Measurements from ENCODE around the gene CENPL.
"Not testable (repeated sequence)": the region's sequence is repeated elsewhere in the genome, so short reads cannot be mapped to it uniquely, and the experiment has no call there.

The CENPL gene

DNA sequence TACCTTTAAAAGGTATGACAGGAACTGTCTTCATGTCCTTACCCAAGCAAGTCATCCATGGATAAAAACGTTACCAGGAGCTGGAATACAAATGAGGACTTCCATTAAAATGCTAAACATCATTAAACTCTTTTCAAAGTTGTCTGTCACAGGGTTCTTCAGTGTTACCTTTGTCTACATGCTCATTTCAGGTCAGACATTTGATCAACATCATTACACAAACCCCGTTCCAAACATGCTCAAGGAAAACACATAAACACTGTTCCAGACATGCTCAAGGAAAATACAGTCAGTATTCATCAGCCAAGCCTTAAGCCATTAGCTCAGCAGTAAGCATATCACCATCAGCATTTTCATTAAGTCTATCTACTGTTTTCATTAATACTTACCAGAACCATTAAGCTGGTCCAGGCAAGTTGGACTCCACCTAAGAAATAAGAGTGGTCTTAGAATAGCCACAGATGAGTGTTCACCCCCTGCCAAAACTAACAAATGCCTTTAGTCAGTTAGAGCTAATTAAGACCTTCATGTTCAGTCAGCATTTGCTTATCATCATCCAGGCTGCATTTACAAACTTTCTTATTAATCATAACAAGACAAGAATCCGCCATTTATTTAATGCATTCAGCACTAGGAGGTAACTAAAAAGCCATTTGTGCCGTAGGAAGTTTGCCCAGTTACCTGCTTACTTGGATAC is 40.9 kb upstream of the CENPL start:
- DNase-seq (ENCODE audit: insufficient read length) (no peak), FAIRE-seq (no peak)
- no peak; the same call in 1 of the 2 replicates for TF ChIP-seq POLR2AphosphoS5 (IDR thresholded peaks at IDR 0.05; ENCODE audit: low read depth, low read length)
- TF ChIP-seq POLR2A (IDR thresholded peaks at IDR 0.05; ENCODE audit: low read depth, low read length): no peak; the same call in 1 of the 2 replicates
- no peak for TF ChIP-seq TAF1 (IDR thresholded peaks at IDR 0.05; ENCODE audit: borderline replicate concordance, low read depth, low read length)

DNA sequence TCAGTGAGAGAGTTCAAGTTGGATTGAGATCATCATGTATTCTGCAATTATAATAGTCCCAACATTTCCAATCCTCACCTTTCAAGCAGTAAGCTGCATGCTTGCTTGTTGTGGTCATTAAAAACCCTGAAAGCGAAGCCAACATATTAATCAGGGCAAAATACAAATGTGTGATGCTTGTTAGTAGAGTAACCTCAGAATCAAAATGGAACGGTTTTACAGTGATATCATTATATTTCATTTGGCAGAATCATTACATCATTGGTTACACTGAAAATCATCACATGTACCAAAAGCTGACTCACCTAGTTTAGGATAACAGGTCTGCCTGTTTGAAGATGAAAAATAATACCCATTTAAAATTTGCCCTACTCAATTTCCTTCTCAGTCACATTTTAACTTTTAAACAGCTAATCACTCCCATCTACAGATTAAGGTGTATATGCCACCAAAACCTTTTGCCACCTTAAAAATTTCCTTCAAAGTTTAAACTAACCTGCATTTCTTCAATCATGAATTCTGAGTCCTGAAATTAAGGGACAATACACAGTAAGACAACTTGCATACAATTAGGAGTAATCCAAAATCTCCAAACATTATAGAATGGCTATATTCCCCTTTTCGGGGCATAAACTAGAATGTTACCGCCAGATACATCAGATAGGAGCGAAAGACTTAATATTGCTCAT is 39.6 kb upstream of the CENPL start:
- TF ChIP-seq POLR2A (IDR thresholded peaks at IDR 0.05; ENCODE audit: low read depth, low read length): no peak; the same call in none of the 2 replicates
- TF ChIP-seq POLR2AphosphoS5 (IDR thresholded peaks at IDR 0.05; ENCODE audit: low read depth, low read length): 0 out of 2 replicates have a peak, but pooled peaks have one; percentile 17
- no peak for FAIRE-seq

DNA sequence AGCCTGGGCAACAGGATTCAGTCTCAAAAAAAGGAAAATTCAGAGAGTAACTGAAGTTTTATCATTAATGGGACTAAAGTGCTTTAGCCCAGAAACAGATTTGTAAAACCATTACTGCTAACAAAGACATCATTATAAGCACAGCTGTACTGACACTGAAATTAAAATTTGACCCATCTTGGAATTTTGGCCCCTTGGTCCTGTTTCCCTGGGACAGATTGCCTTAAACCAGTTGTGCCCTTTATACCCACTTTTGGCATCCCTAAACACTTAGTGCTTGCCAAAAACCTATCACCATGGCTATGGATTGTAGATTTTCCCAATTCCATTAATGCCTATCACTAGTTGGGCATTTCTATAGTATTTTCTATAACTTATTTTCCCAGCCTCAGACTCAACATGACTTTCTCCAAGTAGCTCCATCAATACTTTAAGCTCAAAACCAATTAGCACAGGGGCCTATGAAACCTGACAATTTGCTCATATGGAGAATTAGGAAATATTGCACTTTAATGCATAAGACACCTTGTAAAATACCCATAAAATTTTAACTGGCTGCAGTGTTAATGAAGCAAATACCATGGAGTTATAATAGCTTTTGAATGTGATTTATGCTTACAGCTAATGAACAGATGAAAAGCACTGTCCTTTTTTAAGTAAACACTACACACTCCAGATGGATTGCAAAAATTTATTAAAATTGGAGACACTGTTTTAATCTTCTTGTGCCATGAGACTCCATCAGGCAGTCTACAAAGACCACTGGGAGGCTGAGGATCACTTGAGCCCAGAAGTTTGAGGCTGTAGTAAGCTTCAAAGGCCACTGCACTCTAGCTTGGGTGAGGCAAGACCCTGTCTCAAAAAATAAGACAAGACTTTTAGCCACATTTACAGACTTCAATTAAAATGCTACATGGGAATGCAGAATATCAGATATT is 38.8 kb upstream of the CENPL start:
- TF ChIP-seq TAF1 (IDR thresholded peaks at IDR 0.05; ENCODE audit: borderline replicate concordance, low read depth, low read length) (no peak), POLR2A (IDR thresholded peaks at IDR 0.05; ENCODE audit: low read depth, low read length) (peak; percentile 67), POLR2AphosphoS5 (IDR thresholded peaks at IDR 0.05; ENCODE audit: low read depth, low read length) (peak; percentile 70)
- no peak for DNase-seq (ENCODE audit: insufficient read length)
- no peak for FAIRE-seq

More for the DNA sequence above, 39.6 kb upstream of the CENPL start:
- DNase-seq (ENCODE audit: insufficient read length): no peak

DNA sequence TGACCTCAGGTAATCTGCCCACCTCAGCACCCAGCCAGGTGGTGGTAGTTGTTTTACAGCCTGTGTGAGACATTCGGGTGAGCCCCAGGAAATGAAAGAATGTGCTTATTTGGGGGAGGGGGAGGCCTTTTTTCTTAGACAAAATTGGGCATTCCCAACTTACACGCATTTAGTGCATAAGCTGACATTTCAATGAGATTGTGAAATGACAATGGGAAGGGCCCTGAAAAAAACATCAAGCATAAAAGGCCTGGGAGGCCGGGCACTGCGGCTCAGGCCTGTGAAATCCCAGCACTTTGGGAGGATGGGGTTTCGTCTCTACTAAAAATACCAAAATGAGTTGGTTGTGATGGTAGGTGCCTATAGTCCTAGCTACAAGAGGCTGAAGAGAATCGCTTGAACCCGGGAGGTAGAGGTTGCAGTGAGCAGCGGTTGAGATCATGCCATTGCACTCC is 38.1 kb upstream of the CENPL start:
- DNase-seq (ENCODE audit: insufficient read length) (no peak), FAIRE-seq (no peak)
- TF ChIP-seq TAF1 (IDR thresholded peaks at IDR 0.05; ENCODE audit: borderline replicate concordance, low read depth, low read length): no peak
- no peak; the same call in 1 of the 2 replicates for TF ChIP-seq POLR2A (IDR thresholded peaks at IDR 0.05; ENCODE audit: low read depth, low read length)
- no peak for TF ChIP-seq POLR2AphosphoS5 (IDR thresholded peaks at IDR 0.05; ENCODE audit: low read depth, low read length)

DNA sequence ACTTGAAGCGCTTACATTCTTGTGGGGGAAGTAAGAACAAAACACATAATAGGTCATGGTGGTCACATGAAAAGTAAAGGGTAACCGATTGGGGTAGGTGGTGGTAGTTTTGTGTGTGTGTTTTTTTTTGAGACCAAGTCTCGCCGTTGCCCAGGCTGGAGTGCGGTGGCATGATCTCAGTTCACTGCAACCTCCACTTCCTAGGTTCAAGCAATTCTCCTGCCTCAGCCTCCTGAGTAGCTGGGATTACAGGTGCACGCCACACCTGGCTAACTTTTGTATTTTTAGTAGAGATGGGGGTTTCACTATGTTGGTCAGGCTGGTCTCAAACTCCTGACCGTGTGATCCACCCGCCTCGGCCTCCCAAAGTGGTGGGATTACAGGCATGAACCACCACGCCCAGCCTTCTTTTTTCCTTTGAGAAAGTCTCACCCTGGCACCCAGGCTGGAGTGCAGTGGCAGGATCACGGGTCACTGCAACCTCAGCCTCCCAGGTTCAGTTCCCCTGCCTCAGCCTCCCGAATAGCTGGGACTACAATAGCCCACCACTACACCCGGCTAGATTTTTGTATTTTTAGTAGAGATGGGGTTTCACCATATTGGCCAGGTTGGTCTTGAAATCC is 37.6 kb upstream of the CENPL start:
- not testable (repeated sequence) for FAIRE-seq; DNase-seq (ENCODE audit: insufficient read length)
- TF ChIP-seq POLR2AphosphoS5 (IDR thresholded peaks at IDR 0.05; ENCODE audit: low read depth, low read length) (peak; percentile 33; the same call in 1 of the 2 replicates), POLR2A (IDR thresholded peaks at IDR 0.05; ENCODE audit: low read depth, low read length) (peak; percentile 28)

DNA sequence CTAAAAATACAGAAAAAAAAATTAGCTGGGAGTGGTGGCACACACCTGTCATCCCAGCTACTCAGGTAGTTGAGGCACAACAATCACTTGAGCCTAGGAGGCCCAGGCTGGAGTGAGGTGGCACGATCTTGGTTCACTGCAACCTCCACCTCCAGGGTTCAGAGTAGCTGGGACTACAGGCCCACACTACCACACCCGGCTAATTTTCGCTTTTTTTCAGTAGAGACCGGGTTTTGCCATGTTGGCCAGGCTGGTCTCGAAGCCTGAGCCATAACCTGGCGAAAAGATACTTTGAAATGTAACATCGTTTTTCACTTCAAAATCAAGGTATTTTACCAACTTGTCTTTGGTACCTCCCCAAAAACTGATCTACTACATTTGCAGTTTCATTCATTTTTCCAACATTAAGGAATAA is 37.1 kb upstream of the CENPL start:
- DNase-seq (ENCODE audit: insufficient read length): no peak
- TF ChIP-seq POLR2A (IDR thresholded peaks at IDR 0.05; ENCODE audit: low read depth, low read length): peak; percentile 51; the same call in 1 of the 2 replicates
- peak; percentile 36; the same call in 1 of the 2 replicates for TF ChIP-seq POLR2AphosphoS5 (IDR thresholded peaks at IDR 0.05; ENCODE audit: low read depth, low read length)
- TF ChIP-seq TAF1 (IDR thresholded peaks at IDR 0.05; ENCODE audit: borderline replicate concordance, low read depth, low read length): no peak
- FAIRE-seq: no peak

DNA sequence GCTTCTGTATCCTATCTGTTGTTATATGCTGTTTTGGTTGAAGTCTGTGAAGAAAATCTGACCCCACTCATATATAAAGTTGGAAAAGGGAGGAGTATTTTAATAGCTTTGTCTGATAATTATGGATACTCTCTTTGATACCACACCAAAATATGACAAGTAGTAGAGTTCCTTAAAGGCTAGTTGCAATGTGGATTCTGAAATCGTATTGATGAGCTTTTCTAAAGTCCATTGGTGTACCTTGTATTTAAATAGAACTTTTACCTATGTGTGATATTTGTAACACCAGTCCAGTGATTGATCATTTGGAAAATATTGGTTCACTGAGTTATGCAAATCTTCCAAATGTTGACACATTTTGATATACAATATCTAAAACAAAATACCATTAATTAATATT is 35.4 kb upstream of the CENPL start:
- no peak for TF ChIP-seq TAF1 (IDR thresholded peaks at IDR 0.05; ENCODE audit: borderline replicate concordance, low read depth, low read length)
- TF ChIP-seq POLR2A (IDR thresholded peaks at IDR 0.05; ENCODE audit: low read depth, low read length): no peak
- no peak for TF ChIP-seq POLR2AphosphoS5 (IDR thresholded peaks at IDR 0.05; ENCODE audit: low read depth, low read length)
- DNase-seq (ENCODE audit: insufficient read length) (no peak), FAIRE-seq (no peak)

DNA sequence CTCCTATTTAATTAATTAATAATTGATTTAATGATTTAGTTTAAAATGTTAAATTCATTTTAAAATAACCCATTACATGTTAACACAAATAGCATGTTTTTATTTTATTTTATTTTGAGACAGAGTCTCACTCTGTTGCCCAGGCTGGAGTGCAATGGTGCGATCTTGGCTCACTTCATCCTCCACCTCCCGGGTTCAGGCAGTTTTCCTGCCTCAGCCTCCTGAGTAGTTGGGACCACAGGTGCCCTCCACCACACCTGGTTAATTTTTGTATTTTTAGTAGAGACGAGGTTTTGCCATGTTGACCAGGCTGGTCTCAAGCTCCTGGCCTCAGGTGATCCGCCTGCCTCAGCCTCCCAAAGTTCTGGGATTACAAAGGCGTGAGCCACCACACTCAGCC is 34.9 kb upstream of the CENPL start:
- FAIRE-seq; DNase-seq (ENCODE audit: insufficient read length): not testable (repeated sequence)

DNA sequence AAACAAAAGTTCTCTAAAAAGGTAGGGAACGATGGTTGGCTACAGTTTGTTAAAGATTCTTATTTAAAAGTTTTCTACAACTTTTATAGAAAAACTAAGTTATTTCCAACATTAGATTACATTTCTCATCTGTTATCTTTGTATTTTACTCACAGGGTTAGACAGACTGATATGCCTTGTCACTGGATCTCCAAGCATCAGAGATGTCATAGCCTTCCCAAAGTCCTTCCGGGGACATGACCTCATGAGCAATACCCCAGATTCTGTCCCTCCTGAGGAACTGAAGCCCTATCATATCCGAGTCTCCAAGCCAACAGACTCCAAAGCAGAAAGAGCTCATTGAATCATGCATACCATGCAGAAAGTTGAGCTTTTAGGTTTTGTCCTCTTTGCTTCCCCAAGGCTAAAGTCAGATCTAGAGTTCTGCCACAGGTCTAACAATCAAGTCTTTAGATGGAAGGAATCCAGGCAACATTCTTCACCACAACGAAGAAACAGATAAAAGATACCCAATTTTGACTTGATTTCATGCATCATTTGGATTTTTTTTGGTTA is 32.8 kb upstream of the CENPL start:
- TF ChIP-seq POLR2AphosphoS5 (IDR thresholded peaks at IDR 0.05; ENCODE audit: low read depth, low read length) (no peak), TAF1 (IDR thresholded peaks at IDR 0.05; ENCODE audit: borderline replicate concordance, low read depth, low read length) (no peak), POLR2A (IDR thresholded peaks at IDR 0.05; ENCODE audit: low read depth, low read length) (no peak)
- DNase-seq (ENCODE audit: insufficient read length): no peak
- FAIRE-seq: no peak

DNA sequence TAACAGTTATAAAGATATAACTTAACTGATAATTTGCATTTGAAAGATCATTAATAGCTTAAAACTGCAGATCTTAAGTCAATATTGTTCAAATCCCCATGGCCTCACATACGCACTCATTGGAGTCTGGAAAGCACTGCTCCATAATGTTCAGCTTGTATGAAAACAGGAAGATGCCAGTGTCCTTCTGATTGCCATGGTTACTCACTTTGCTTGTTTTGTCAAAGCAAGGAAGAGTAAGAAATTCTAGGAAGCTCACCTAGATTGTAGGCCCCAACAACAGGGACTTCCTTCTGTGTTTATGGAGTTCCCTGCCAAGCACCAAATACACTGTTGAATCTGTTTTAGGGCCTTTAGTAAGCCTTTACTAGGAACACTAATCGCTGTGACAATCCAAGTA is 32.2 kb upstream of the CENPL start:
- TF ChIP-seq POLR2A (IDR thresholded peaks at IDR 0.05; ENCODE audit: low read depth, low read length): no peak; the same call in 1 of the 2 replicates
- TF ChIP-seq TAF1 (IDR thresholded peaks at IDR 0.05; ENCODE audit: borderline replicate concordance, low read depth, low read length): no peak
- TF ChIP-seq POLR2AphosphoS5 (IDR thresholded peaks at IDR 0.05; ENCODE audit: low read depth, low read length): no peak
- FAIRE-seq: no peak
- DNase-seq (ENCODE audit: insufficient read length): no peak

DNA sequence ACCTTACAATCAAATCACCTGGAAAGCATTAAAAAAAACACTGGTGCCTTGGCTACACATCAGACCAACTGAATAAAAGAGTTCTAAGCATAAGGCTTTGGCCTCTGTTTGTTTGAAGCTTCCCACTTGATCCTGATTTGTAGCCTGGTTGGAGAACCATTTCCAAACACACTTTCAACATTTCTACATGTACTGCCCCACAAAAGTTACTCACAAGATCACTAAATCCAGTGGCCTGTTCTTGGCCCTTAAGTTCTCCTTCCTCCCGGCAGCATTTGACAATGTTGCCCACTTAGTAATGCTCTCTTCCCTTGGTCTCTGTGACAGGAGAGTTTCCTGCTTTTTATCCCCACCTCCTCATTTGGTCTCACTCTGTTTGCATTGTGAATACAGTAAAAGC is 31.3 kb upstream of the CENPL start:
- TF ChIP-seq TAF1 (IDR thresholded peaks at IDR 0.05; ENCODE audit: borderline replicate concordance, low read depth, low read length): no peak
- TF ChIP-seq POLR2AphosphoS5 (IDR thresholded peaks at IDR 0.05; ENCODE audit: low read depth, low read length): no peak
- FAIRE-seq (no peak), DNase-seq (ENCODE audit: insufficient read length) (no peak)

Measured in GM12892 (cell line).